ENCODE data around the gene FMNL1.
A peak's percentile ranks its signal among the peaks of the same experiment; 100 is the strongest.
"Not testable (repeated sequence)": the region's sequence is repeated elsewhere in the genome, so short reads cannot be mapped to it uniquely, and the experiment has no call there.

Gene FMNL1

GRCh38 chr17:45221081-45222013 lies at the start of gene FMNL1:
TSS of gene FMNL1 (plus strand) at chr17:45221885. CDS start at chr17:45222125, 240 bp downstream.
- in situ Hi-C loops (cut with MboI; ENCODE audit: low pct_unique_long_range_greater_than_20kb, low sequenced_read_pairs), result no loop called here
- DNase-seq, result peak; percentile 75

DNA sequence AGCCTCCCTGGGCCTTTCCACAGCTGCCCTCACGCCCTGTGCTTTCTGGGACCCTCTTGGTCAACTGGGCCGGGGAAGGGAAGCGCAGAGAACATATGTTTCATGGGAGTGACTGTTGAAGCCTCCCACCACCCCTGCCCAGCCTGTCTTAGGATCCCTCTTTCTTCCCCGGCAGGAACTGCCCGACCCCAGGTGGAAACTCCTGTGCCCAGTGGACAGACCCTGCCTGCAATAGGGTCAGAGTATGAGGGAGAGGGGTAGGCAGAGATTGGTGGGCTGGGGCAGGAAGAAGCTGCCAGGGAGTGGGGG lies 49.5 kb upstream of the FMNL1 start:
- in situ Hi-C loops (cut with MboI; ENCODE audit: low pct_unique_long_range_greater_than_20kb, low sequenced_read_pairs), result no loop called here
- DNase-seq, result no peak

DNA sequence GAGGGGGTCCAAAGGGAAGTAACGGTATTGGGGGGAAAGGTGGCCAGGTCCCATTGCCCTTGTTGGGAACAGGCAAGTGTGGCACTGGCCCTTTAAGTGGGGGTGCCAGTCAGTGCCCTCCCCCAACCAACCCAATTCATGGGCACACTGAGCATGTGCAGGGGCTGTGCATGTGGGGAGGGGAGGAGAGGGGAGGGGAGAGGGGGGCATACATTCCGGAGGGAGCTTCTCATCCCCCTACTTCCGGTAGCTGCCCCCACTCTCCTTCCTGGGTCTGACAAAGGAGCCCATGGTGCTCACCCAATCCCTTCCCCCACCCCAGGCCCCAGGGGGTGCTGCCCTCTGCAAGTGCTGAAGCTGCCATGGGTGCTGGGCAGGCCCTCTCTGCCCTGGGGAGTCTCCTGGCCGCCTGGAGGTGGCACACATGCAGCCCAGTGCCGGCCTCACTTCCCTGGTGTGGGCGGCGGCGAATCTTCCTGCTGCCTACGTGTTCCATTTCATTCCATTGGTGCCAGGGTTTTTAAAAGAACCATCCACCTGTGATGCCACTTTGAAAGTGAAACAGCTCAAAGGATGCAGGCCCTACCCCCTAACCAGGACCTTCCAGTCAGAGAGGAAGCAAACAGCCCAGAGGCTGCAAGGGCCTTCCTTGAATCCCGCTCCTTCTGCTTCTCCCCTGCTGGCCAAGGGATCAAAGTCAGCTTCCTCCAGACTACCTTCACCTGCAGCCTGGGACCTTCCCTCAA lies 49.0 kb upstream of the FMNL1 start:
- DNase-seq, result no peak

GRCh38 chr17:45175759-45176115 lies 45.9 kb upstream of the FMNL1 start:
- in situ Hi-C loops (cut with MboI; ENCODE audit: low pct_unique_long_range_greater_than_20kb, low sequenced_read_pairs), result no loop called here
- DNase-seq, result no peak

More for the DNA sequence above, 49.0 kb upstream of the FMNL1 start:
- in situ Hi-C loops (cut with MboI; ENCODE audit: low pct_unique_long_range_greater_than_20kb, low sequenced_read_pairs), result no loop called here

DNA sequence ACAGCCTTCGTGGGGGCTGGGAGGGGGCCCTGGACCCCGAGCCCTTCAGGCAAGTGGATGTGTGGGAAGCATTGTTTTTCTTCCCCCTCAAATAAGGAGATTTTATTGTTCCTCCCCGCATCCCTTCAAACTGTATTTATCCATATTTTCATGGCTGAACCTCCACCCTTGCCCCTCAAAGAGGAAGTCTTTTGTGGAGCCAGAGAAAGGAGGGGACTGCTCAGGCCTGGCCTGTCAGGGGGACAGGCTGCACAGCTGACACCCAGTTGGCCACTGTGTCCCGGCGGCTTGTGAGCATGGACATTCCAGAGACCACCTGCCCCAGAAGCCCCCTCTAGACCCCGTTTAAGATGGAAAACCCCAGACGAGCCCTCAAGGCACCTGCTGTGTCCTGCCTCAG lies 44.1 kb upstream of the FMNL1 start:
- DNase-seq, result no peak
- in situ Hi-C loops (cut with MboI; ENCODE audit: low pct_unique_long_range_greater_than_20kb, low sequenced_read_pairs), result no loop called here

- DNase-seq, result no peak
- in situ Hi-C loops (cut with MboI; ENCODE audit: low pct_unique_long_range_greater_than_20kb, low sequenced_read_pairs), result no loop called here
These were observed 37.5 kb upstream of the FMNL1 start for GRCh38 chr17:45184144-45184543.

- in situ Hi-C loops (cut with MboI; ENCODE audit: low pct_unique_long_range_greater_than_20kb, low sequenced_read_pairs), result no loop called here
- no peak for DNase-seq
These were observed 34.8 kb upstream of the FMNL1 start for GRCh38 chr17:45186801-45187354.

- in situ Hi-C loops (cut with MboI; ENCODE audit: low pct_unique_long_range_greater_than_20kb, low sequenced_read_pairs), result no loop called here
- no peak for DNase-seq
These were observed 32.7 kb upstream of the FMNL1 start for GRCh38 chr17:45189009-45189408.

DNA sequence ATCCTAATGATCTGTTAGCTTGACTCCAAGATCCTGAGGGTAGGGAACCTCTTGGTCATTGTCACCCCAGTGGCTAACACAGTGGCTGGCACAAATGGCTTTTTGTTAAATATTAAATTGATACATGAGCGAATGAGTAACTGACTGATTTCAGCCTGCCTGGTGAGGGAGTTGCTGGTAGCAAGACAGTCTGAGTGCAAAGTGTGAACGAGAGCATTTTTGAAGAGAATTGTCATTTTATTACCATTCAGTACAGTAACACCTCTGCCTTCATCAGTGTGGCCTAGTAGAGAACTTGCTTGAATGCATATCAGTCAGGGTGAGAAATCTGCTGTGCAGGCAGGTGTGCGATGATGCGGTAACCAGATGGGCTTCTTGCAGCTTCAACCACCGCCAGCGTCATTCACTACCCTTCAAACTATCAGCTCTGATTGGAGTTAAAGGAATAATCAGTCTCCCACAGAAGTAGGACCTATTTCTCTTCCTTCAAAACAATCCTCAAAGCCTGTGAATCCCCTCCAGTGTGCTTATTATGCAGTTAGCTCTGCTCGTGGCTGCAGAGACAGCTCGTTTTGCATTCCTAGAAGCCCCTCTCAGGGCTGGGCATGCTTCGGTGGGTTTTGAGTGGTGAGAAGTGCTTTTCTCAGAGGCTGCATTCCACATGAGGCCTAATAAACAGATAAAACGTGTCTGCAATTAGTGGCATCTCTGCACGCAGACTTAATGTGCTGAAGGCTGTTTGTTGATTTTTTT lies 31.0 kb upstream of the FMNL1 start:
- DNase-seq, result no peak
- in situ Hi-C loops (cut with MboI; ENCODE audit: low pct_unique_long_range_greater_than_20kb, low sequenced_read_pairs), result no loop called here

- in situ Hi-C loops (cut with MboI; ENCODE audit: low pct_unique_long_range_greater_than_20kb, low sequenced_read_pairs), result no loop called here
These were observed 26.3 kb upstream of the FMNL1 start for GRCh38 chr17:45195424-45195823.

DNA sequence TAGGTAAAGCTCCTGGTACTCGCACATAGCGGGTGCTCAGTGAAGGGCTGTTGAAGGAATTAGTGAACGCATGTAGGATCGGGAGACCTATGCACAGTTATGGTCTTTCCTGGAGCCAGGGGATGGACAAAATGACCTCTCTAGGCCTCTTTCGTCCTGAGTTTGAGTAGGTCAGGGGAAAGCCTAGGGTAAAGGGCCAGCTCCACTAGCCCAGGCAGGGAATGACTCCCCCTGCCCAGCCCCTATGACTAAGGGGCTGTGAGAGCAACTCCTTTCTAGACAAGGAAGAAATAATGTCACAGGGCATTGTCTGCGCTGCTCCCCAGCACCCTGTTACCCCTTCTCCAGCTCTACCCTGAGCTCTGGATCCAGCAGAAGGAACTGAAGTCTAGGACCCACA lies 24.6 kb upstream of the FMNL1 start:
- in situ Hi-C loops (cut with MboI; ENCODE audit: low pct_unique_long_range_greater_than_20kb, low sequenced_read_pairs), result no loop called here
- DNase-seq, result no peak

More at GRCh38 chr17:45195424-45195823, 26.3 kb upstream of the FMNL1 start:
- no peak for DNase-seq

DNA sequence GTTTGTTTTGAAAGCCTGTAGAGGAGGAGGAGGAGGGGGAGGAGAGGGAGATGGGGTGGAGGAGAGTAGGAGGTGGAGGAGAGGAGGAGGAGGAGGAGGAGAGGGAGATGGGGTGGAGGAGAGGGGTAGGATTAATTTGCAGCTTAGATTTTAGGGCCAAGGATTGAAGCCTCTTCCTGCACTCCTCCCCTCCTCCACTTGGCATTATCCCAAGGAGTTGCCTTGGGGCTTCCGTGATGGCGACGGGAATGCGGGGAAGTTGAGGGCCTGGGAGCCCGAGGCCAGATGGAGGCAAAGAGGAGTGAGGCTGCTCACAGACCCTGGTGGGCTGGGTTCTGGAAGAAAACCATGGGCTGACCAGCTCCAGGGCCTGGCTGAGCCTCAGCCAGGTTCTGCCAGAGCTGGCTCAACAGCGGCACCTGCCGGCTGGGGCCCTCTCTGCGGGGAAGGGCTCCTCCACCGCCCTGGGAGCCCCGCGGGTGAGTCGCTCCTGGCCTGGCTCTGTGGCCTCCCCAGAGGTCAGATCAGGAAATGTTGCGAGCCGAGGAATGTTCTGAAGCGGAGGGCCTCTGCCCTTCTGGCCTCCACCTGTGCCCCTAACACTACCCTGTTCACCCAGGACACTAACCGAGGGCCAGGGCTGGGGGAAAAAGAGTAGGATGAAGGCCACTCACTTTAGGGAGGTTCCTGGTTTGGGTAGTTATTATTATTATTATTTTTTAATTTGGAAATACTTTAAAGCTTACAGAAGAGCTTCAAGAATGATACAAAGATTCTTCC lies 23.9 kb upstream of the FMNL1 start:
- in situ Hi-C loops (cut with MboI; ENCODE audit: low pct_unique_long_range_greater_than_20kb, low sequenced_read_pairs), result no loop called here
- peak; percentile 91 for DNase-seq

DNA sequence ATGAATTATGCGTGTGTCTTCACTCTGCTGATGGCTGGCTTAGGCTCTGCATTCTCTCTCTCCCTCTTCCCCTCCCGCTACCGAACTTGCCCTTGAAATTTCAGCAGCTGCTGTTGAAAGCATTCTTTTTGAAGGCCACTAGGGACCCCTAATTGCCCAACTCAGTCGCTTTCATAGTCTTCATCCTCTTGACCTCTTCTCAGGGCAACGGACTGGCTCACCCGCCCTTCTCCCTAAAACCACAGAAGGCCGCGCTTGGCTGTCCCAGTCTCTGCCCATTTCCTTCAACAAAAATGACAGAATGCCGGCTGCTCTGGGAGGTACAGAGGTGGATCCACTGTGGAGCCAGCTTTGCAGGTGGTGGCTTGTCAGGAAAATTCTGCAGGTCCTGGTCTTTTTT lies 21.0 kb upstream of the FMNL1 start:
- in situ Hi-C loops (cut with MboI; ENCODE audit: low pct_unique_long_range_greater_than_20kb, low sequenced_read_pairs), result no loop called here
- DNase-seq, result peak; percentile 50

DNA sequence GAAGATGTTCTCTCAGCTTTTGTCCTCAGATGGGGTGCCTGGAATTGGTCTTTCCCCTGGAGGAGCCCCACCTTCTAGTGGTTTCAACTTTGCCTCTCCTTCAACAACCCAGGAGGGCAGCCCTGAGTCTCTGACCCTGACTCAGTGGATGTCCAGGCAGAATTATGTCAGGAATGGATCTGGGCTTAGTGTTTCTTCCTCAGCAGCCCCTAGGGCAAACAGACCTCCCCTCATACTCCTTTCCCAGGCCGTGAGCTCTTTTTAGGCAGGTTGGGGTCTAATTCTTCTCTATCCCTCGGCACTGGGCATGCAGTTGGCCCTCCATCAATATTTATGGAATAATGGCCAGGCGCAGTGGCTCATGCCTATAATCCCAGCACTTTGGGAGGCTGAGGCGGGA lies 20.2 kb upstream of the FMNL1 start:
- in situ Hi-C loops (cut with MboI; ENCODE audit: low pct_unique_long_range_greater_than_20kb, low sequenced_read_pairs), result no loop called here

GRCh38 chr17:45201880-45202279 lies 19.8 kb upstream of the FMNL1 start:
- in situ Hi-C loops (cut with MboI; ENCODE audit: low pct_unique_long_range_greater_than_20kb, low sequenced_read_pairs), result not testable (repeated sequence)

More for the DNA sequence above, 20.2 kb upstream of the FMNL1 start:
- no peak for DNase-seq

GRCh38 chr17:45218895-45219661 lies 2.6 kb upstream of the FMNL1 start:
- in situ Hi-C loops (cut with MboI; ENCODE audit: low pct_unique_long_range_greater_than_20kb, low sequenced_read_pairs), result no loop called here
- DNase-seq, result peak; percentile 84

More at GRCh38 chr17:45201880-45202279, 19.8 kb upstream of the FMNL1 start:
- not testable (repeated sequence) for DNase-seq

- no peak for DNase-seq
- in situ Hi-C loops (cut with MboI; ENCODE audit: low pct_unique_long_range_greater_than_20kb, low sequenced_read_pairs), result no loop called here
These were observed 1.6 kb upstream of the FMNL1 start for GRCh38 chr17:45220079-45220478.

DNA sequence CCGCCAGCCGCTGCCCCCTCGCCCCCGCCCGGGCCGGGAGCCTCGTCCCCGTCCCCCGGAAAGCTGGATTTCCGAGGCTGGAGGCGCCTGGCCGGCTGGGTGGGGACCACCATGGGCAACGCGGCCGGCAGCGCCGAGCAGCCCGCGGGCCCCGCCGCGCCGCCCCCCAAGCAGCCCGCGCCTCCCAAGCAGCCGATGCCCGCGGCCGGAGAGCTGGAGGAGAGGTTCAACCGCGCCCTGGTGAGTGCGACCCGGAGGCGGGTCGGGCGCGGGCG lies 266 bp downstream of the FMNL1 start:
- in situ Hi-C loops (cut with MboI; ENCODE audit: low pct_unique_long_range_greater_than_20kb, low sequenced_read_pairs), result no loop called here
- DNase-seq, result no peak

All from KBM-7 (cell line).